ENCODE data around the gene TRIM5.

- no peak for TF ChIP-seq CTCF (IDR thresholded peaks at IDR 0.05)
- TF ChIP-seq POLR2A (IDR thresholded peaks at IDR 0.05): no peak
- TF ChIP-seq EP300 (IDR thresholded peaks at IDR 0.05): no peak
These were observed 733 bp downstream of the TRIM5 start for GRCh38 chr11:5684036-5684645.
